22Rv1 (cell line): ENCODE results near the gene PIK3CG.

Source experiments
- ZFX ChIP-seq: fragments of 450-650 bp; IDR thresholded peaks from 2 replicates; pipeline ENCODE4 v1.6.1; 2017; ENCODE audit warnings: antibody characterized with exemption, borderline replicate concordance
- TF ChIP-seq, protein P1 (sequence below): fragments of 450-650 bp; IDR thresholded peaks from 2 replicates; pipeline ENCODE4 v1.5.1; 2017; ENCODE audit warnings: mild to moderate bottlenecking

DNA sequence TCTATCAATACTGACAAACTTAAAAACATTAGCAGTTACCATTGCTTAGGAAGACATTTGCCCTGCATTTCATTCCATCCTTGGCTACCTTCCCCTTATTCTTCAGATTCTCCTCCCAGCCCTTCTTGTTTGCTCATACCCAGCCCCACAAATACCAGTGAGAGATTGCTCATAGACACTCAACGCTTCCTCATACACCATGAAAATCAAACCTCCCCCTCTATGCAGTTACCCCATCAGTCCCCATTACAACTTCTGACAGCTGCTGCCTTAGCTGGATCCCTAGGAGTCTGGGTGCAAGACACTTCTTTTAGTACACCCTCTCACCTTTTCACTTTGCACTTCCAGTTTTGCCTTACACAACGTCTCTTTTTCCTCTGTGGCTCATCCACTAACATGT is 28.3 kb upstream of the PIK3CG start:
- TF ChIP-seq, protein P1, sequence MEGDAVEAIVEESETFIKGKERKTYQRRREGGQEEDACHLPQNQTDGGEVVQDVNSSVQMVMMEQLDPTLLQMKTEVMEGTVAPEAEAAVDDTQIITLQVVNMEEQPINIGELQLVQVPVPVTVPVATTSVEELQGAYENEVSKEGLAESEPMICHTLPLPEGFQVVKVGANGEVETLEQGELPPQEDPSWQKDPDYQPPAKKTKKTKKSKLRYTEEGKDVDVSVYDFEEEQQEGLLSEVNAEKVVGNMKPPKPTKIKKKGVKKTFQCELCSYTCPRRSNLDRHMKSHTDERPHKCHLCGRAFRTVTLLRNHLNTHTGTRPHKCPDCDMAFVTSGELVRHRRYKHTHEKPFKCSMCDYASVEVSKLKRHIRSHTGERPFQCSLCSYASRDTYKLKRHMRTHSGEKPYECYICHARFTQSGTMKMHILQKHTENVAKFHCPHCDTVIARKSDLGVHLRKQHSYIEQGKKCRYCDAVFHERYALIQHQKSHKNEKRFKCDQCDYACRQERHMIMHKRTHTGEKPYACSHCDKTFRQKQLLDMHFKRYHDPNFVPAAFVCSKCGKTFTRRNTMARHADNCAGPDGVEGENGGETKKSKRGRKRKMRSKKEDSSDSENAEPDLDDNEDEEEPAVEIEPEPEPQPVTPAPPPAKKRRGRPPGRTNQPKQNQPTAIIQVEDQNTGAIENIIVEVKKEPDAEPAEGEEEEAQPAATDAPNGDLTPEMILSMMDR: no peak
- TF ChIP-seq ZFX: no peak
